ENCODE results near the gene HRH1.
"Not testable (repeated sequence)": the region's sequence is repeated elsewhere in the genome, so short reads cannot be mapped to it uniquely, and the experiment has no call there.

DNA sequence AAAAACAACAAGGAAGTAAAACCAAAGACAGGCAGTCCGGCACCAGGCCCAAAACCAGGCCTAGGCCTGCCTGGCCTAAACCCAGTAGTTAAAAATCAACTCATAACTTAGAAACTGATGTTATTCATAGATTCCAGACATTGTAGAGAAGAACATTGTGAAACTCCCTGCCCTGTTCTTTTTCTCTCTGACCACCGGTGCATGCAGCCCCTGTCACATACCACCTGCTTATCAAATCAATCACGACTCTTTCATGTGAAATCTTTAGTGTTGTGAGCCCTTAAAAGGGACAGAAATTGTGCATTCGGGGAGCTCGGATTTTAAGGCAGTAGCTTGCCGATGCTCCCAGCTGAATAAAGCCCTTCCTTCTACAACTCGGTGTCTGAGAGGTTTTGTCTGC lies 22.4 kb upstream of the HRH1 start:
- TF ChIP-seq, protein P1, sequence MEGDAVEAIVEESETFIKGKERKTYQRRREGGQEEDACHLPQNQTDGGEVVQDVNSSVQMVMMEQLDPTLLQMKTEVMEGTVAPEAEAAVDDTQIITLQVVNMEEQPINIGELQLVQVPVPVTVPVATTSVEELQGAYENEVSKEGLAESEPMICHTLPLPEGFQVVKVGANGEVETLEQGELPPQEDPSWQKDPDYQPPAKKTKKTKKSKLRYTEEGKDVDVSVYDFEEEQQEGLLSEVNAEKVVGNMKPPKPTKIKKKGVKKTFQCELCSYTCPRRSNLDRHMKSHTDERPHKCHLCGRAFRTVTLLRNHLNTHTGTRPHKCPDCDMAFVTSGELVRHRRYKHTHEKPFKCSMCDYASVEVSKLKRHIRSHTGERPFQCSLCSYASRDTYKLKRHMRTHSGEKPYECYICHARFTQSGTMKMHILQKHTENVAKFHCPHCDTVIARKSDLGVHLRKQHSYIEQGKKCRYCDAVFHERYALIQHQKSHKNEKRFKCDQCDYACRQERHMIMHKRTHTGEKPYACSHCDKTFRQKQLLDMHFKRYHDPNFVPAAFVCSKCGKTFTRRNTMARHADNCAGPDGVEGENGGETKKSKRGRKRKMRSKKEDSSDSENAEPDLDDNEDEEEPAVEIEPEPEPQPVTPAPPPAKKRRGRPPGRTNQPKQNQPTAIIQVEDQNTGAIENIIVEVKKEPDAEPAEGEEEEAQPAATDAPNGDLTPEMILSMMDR (IDR thresholded peaks at IDR 0.05): not testable (repeated sequence)
- TF ChIP-seq POLR2A (IDR thresholded peaks at IDR 0.05): not testable (repeated sequence)

Data from heart left ventricle (tissue), 13 donors.